ENCODE measurements around the gene ATXN2.

The ATXN2 gene

DNA sequence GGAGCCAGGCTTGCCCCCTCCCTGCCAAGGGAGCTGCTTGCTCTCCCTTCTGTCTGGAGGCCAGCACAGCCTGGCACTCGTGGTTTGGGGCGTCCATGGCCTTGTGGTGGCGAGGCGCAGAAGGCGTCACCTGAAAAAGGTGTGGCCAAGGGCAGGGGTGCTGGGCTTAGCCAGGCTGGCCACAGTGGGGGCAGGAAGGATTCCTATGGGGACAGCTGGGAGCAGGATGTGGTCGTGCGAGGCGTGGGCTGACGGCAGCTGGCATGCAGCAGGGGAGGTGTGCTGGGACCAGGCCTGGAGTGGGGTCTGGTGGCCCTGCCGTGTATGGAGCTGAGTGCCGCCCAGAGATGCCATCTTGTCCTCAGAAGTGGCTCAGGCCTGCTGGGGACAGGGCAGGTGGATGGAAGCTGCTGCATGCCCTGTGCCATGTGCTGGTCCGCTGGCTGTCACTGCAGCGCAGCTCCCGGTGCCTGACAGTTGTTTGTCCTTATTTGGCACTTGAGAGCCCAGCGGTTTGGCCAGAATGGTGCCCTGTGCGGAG is 163.4 kb downstream of the ATXN2 start:
- DNase-seq = no peak

- DNase-seq = peak; percentile 36
Observed at GRCh38 chr12:111434680-111435338, 164.3 kb downstream of the ATXN2 start.

- no peak for DNase-seq
Observed at GRCh38 chr12:111434049-111434448, 165.1 kb downstream of the ATXN2 start.

GRCh38 chr12:111431772-111432171 is 167.3 kb downstream of the ATXN2 start:
- DNase-seq = no peak

GRCh38 chr12:111430433-111431353 is 168.4 kb downstream of the ATXN2 start:
- DNase-seq = peak; percentile 79

DNA sequence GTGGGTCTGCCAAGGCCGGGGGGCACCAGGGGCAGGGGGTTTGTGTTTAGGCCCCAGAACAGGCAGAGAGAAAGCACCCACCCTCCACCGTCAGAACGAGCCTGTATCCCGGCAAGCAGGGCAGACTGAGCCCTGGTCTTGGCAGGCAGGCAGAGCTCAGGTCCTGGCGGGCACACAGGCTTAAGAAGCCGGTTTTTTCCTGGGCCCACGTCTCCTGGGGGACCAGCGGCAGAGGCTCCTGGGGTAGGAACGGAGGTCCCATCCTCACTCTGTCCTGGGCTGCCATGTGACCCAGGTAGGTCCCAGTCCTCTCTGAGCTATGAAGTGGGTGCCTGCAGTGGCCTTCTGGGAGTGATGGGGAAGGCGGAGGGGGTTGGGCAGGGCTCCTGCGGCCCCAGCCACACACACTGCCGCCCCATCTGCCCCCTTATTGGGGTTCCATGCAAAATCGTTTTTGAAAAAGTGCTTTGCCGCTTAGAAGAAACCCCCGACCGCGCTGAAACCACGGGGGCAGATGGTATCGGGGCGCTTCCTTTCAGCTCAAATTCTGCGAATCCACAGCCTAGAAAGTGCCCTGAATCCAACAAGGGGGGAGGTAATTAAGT is 169.2 kb downstream of the ATXN2 start:
- no peak for DNase-seq

GRCh38 chr12:111428728-111429175 is 170.4 kb downstream of the ATXN2 start:
- peak; percentile 77 for DNase-seq

- DNase-seq = no peak
Observed at GRCh38 chr12:111428081-111428727, 170.9 kb downstream of the ATXN2 start.

DNA sequence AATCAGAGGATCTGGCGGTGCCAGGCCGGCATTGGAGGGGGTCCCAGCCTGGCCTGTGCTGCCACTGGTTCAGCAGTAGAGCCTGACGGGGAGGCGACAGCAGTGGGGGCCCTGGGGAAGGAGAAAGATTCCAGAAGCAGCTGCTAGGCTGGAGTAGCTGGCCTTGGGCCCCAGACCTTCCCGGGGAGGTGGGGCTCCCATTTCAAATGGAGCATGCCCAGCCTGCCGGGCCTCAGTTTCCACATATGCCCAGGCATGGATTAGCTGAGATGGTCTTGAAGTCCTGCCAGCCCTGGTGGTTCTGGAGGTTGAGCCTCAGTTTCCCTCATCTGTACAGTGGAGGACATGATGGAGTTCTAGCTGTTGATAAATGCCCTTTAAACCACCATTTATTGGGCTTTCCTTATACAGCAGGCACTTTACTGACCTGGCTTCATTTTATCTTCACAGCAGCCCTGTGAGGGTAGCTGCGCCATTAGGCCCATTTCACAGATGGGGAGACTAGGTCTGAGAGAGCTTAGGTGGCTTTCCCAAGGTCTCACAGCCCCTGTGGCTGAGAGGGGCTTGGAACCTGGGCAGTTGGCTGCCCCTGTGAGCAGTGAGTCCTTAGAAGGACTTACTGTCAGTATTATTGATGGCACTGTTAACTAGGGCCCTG is 171.6 kb downstream of the ATXN2 start:
- no peak for DNase-seq

- no peak for DNase-seq
Observed at GRCh38 chr12:111426344-111427185, 172.6 kb downstream of the ATXN2 start.

DNA sequence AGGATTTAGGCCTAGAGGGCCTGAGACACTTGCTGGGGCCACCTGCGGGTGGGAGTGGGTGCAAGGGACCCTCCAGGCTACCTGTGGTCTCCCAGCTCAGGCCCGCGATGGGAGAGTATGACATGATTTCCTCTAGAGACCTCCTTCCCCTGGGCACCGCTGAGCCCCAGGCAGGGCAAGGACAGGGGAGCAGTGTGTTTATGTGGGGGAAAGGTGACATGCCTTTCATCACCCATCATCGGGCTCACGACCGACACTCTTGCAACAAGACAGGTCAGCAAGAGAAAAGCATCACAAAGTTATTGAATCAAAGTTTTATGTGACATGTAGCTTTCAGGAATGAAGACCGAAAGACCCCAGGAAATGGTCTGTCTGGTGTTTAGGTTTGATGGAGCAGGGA is 173.5 kb downstream of the ATXN2 start:
- no peak for DNase-seq

DNA sequence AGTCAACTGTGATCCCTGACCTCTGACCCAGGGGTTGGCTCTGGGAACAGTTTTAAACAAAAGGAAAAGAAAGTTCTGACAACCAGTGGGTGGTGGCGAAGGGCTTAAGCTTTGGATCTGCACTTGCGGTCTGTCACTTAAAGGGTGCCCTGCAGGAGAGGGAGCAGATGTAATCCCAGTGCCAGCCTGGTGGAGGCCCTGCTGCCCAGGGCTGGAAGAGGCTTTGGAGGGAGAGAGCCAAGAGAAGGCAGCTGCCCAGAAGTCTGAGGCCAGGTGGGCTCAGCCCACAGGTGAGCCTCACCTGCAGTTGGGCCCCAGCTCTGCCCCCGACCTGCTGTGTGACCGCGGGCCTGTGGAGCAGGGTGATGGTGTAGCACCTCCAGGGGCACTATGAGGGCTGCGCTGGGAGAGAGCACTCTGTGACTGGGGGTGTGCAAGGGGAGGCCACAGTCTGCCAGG is 174.3 kb downstream of the ATXN2 start:
- DNase-seq = no peak

DNA sequence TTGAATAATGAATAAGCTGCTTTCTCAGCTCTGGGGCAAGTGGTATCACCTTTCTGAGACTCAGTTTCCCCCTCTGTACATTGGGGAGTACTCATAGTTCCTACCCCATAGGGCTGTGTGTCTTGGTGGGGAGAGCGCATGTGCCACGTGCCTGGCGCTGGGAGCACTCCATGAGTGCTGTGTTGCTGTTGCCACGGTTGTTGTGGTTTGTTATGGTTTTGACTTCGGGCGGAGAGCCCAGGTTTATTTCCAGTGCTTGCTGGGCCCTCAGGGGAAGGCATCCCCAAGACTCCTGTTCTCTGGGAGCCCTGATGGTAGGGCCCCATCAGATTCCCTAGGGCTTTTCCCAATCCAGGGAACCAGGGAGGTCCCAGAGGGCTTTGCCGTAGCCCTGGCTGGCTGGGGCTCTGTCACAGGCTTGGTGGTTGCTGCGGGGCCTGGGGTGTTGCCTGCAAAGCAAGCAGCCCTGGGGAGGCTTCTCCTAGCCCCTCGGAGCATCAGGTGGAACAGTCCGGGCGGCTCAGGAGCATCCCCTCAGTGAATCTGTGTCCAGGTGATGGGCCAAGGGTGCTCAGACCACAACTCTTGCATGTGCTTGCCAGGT is 174.8 kb downstream of the ATXN2 start:
- DNase-seq = no peak

DNA sequence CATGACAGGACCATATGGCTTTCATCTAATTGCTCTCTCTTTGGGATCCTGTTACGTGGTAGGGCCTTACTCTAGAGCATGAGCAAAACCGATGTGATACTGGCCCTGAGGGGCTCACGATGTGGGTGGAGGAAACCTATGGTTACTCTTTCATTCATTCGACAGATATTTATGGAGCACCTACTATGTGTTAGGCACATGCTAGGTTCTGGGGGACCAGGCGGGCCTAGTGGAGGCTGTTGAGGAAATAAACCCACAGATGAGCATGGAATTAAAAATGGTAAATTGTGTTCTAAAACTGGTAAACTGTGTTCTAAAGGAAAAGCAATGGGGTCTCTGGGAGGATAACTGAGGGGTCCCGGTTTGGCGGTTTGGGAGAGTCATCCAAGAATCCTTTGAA is 178.6 kb downstream of the ATXN2 start:
- no peak for DNase-seq

DNA sequence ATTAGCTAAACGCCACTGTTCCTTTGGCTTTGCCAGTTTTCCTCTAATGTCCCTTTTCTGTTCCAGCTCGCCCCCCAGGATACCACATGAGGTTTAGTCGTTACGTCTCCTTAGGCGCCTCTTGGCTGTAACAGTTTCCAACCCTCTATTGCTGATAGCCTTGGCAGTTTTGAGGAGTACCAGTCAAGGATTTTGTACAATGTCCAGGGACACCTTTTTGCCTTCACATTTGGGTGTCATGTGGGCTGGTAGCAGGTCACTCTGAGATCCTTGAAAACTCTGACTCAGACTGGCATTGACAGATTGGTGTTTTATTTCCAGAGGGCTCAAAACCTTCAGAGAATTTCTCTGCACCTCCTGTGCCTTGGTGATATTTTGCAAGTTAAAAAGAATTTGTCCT is 179.3 kb downstream of the ATXN2 start:
- no peak for DNase-seq

GRCh38 chr12:111418594-111418880 is 180.6 kb downstream of the ATXN2 start:
- no peak for DNase-seq

DNA sequence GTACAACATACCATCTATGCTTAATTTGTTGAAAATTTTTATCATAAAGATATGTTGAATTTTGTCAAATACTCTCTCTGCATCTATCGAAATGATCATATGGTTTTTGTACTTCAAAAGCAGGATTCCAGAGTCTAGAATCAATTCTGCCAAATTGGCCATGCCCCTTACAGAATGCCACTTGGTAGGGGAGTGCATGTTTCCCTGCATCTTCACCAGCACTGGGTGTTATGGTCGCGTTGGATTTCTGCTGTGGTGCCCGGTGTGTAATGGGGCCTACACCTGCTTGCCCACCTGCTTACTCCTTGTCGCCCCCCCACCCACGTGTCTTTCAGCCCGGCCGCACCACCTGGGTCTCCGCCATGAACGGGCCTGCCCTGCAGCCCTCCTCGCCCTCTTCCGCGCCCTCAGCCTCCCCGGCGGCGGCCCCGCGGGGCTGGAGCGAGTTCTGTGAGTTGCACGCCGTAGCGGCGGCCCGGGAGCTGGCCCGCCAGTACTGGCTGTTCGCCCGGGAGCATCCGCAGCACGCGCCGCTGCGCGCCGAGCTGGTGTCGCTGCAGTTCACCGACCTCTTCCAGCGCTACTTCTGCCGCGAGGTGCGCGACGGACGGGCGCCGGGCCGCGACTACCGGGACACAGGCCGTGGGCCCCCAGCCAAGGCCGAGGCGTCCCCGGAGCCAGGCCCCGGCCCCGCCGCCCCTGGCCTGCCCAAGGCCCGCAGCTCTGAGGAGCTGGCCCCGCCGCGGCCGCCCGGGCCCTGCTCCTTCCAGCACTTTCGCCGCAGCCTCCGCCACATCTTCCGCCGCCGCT is 181.1 kb downstream of the ATXN2 start:
- no peak for DNase-seq

DNA sequence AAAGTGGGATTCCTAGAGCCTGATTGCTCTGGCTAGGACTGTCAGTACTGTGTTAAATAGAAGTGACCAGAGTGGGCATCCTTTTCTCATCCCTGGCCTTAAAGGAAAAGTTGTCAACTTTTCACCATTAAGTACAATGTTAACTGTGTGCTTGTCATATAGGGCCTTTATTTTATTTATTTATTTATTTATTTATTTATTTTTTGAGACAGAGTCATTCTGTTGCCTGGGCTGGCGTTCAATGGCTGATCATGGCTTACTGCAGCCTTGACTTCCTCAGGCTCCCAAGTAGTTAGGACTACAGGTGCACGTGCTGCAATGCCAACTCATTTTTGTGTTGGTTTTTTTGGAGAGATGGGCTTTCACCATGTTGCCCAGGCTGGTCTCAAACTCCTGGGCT is 181.8 kb downstream of the ATXN2 start:
- DNase-seq = no peak

DNA sequence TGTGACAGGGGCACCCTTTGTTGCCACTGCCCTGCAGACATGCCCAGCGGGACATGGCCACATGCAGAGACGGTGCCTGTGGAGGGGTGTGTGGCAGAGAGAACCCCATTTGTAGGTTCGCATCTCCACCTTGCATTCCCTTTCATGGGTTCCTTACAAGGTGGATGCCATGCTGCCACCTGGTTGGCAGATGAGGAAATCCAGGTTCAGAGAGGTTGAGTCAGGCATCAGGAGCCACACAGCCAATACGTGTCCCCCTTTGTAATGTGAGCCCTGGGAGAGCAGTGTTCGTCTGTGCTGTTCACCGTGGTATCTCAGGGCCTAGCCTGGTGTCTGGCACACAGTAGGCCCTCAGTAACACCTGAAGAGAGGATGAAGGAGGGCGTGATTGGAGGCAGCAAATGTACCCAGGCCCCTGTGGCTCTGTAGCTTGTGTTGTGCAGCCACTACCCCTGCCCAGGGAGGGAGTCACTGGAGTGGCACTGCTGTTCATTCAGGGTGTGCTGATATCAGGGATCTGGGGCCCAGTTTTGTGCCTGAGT is 184.3 kb downstream of the ATXN2 start:
- DNase-seq = no peak

All from inflammatory macrophage treated with lipopolysaccharide for 4 hours (primary cell).